HFF-Myc (cell line): ENCODE results near the gene URAD.
A peak's percentile ranks its signal among the peaks of the same experiment; 100 is the strongest.

Source experiments
- DNase-seq: peaks from one replicate; pipeline ENCODE4 v3.0.0-alpha.2; 2011; ENCODE audit warnings: low read depth; ENCODE audit errors: extremely low read depth
- H3K4me3 ChIP-seq: replicated peaks from 2 replicates; pipeline ENCODE4 v1.5.1; 2011; ENCODE audit warnings: low read depth, mild to moderate bottlenecking, control low read depth, low read length
- TF ChIP-seq, protein P1 (sequence below): IDR thresholded peaks from 2 replicates; pipeline ENCODE4 v1.5.1; 2012; ENCODE audit warnings: mild to moderate bottlenecking, low read depth, low read length, control low read depth; ENCODE audit errors: missing control alignments

URAD gene

DNA sequence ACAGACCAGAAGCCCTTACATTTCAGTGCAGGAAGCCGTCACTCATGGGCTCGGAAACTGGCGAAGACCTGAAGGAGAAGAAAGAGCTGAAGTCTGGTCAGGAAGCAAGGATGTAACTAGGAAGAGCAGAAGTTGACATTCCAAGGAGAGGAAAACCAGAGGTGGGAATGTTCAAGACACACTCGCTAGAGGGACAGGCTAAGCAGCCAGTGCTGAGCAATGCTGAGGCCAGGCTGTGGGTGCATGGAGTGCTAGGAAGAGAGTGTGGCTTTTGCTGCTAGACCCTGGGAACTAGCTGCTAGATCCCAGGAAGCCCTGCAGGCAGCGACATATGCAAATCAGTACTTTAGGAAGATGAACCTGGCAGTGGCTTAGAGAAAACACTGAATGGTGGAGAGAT lies 12.1 kb upstream of the URAD start:
- TF ChIP-seq, protein P1, sequence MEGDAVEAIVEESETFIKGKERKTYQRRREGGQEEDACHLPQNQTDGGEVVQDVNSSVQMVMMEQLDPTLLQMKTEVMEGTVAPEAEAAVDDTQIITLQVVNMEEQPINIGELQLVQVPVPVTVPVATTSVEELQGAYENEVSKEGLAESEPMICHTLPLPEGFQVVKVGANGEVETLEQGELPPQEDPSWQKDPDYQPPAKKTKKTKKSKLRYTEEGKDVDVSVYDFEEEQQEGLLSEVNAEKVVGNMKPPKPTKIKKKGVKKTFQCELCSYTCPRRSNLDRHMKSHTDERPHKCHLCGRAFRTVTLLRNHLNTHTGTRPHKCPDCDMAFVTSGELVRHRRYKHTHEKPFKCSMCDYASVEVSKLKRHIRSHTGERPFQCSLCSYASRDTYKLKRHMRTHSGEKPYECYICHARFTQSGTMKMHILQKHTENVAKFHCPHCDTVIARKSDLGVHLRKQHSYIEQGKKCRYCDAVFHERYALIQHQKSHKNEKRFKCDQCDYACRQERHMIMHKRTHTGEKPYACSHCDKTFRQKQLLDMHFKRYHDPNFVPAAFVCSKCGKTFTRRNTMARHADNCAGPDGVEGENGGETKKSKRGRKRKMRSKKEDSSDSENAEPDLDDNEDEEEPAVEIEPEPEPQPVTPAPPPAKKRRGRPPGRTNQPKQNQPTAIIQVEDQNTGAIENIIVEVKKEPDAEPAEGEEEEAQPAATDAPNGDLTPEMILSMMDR, result no peak
- DNase-seq, result no peak
- no peak overlapping the region for H3K4me3 ChIP-seq

DNA sequence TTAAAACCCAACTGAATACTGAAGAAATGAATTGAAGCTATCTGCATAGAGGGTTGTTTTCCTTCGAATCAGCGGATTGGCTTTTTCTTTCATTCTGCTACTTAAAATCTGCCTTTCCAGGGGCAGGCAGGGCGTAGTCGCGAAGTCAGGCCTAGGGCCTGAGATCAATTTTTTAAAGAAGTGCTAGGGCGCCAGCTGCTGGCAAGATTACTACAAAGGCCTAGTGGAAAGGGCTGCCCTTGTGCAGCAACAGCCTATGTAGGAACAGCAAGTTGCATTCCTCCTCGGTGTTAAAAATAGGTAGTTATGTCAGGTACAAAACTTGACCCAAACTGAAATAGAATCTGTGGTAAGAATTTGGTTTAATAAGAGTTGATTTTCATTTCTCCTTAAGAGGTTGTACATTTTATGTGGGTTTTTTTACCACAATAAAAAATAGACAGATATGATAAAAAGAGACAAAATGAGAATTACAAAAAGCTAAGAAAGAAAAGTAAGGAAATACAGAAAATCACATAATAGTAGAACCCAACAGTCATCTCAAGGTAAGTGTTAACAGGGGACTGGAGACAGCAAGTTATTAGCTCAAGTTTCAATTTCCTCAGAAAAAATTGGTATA lies 9.5 kb upstream of the URAD start:
- TF ChIP-seq, protein P1, result peak; percentile 60
- DNase-seq, result no peak
- no peak overlapping the region for H3K4me3 ChIP-seq

DNA sequence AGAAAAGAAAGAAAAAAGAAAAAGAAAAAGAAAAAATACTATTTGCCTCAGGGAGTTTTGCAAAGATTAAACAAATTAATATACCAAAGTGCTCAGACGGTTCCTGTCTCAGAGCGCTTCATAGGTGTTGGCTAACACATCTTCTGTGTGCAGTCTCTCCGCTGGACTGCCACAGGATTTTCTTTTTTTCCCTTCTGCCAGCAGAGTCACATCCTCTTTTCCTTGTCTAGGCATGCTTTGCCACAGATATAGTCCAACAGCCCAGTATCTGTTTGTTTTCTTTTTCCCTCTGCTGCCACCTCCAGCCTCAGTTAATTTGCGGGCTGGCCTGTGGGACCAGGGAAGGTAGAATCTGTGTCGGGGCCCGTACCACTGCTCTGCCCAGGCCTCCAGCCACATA lies 3.4 kb upstream of the URAD start:
- DNase-seq, result no peak
- no peak overlapping the region for H3K4me3 ChIP-seq
- TF ChIP-seq, protein P1, result no peak

DNA sequence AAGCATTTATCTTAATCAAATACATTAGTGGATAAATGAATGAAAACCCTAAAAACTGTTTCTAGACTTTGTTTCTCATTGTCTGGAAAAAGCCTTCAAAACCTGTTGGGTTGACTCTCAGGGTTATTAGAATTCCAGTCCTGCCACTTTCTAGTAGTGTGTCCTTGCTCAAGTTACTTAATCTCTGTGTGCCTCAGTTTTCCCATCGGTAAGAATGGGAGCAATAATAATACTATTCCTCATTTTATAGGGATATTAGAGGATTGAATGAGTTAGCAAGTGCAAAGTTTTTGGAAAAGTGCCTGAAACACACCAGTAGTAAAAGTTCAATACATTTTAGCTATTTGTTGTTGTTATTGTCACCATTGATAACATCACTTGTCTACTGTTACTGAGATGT lies 2.9 kb downstream of the URAD start:
- no peak for DNase-seq
- TF ChIP-seq, protein P1, result no peak
- H3K4me3 ChIP-seq, result no peak overlapping the region

DNA sequence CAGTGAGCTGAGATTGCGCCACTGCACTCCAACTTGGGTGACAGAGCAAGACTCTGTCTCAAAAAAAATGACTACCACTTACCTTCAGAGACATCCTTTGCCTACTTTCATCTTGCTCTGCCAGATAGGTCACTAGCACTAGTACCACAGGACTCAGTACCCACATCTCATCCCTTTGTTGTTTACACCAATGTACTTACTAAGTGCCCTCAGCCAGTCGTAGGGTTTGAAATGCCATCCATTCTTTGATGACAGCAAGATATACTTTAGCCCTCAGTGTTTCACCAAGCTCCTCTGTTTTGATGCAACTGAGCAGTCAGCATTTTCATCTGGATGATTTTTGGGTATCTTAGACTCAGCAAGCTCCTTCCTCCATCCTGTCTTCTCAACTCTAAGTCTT lies 6.1 kb downstream of the URAD start:
- H3K4me3 ChIP-seq, result no peak overlapping the region
- TF ChIP-seq, protein P1, result no peak
- no peak for DNase-seq

DNA sequence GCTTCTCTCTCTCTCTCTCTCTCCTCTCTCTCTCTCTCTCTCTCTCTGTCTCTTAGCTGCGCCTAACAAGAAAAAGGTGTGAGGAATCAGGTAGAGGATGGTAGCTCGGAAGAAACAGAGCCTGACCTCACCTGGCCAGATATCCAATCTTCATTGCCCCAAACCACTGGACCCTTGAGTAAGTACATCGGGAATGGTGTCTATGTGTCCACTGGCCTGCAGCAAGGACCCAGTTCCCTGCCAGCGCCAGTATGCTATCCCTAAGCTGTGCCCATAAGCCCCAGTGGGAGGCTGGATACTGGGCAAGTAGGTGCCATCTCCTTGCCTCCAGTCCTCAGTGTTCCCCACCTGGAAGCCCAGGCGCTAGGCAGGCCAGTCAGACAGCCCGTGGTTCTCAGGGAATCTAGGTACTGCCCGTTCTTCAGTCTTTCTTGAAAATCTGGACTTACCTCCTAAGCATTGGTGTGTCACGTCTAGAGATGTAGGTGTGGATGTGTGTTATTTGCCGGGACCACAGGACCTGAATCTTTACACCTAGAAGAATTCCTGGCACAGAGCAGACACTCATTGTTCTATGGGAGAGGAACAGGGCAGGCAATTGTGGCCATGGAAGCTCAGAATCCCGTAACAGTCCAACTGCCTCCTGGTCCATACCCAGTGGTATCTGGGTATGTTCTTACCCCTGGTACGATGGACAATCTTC lies 7.3 kb downstream of the URAD start:
- TF ChIP-seq, protein P1, result no peak

More for the DNA sequence above, 7.3 kb downstream of the URAD start:
- H3K4me3 ChIP-seq, result no peak overlapping the region
- no peak for DNase-seq
